Mucosa of rectum (tissue), 2 donors: Measurements from ENCODE around the gene TOX2.

ENCODE experiments used
- H3K27ac ChIP-seq, 2 donors: one replicate each; pipeline ENCODE4 v1.7.0; 2013; ENCODE audit warnings: inconsistent platforms in 2 of 2, low read depth in 2 of 2, low read length in 2 of 2
- H3K27me3 ChIP-seq, 2 donors: one replicate each; pipeline ENCODE4 v1.7.0; 2013; ENCODE audit warnings: low read length in 2 of 2; ENCODE audit not compliant: control insufficient read depth in 2 of 2, insufficient read depth in 2 of 2
- H3K36me3 ChIP-seq, 2 donors: one replicate each; pipeline ENCODE4 v1.7.0; 2013; ENCODE audit warnings: low read length in 2 of 2; ENCODE audit not compliant: control insufficient read depth in 2 of 2, insufficient read depth in 2 of 2
- H3K4me1 ChIP-seq, 2 donors: one replicate each; pipeline ENCODE4 v1.7.0; 2013; ENCODE audit warnings: low read length in 2 of 2, mild to moderate bottlenecking in 1 of 2; ENCODE audit not compliant: control insufficient read depth in 2 of 2, insufficient read depth in 2 of 2
- H3K4me3 ChIP-seq, 2 donors: one replicate each; pipeline ENCODE4 v1.7.0; 2013; ENCODE audit warnings: low read length in 2 of 2
- H3K9ac ChIP-seq, 2 donors: one replicate each; pipeline ENCODE4 v1.7.0; 2013; ENCODE audit warnings: low read length in 2 of 2, low read depth in 1 of 2, mild to moderate bottlenecking in 1 of 2
- H3K9me3 ChIP-seq, 2 donors: one replicate each; pipeline ENCODE4 v1.7.0; 2013; ENCODE audit warnings: low read length in 2 of 2; ENCODE audit not compliant: control insufficient read depth in 2 of 2
- donor health status: healthy.
- donor health status: Normal muscosa, but diverticular disease.

The TOX2 gene

DNA sequence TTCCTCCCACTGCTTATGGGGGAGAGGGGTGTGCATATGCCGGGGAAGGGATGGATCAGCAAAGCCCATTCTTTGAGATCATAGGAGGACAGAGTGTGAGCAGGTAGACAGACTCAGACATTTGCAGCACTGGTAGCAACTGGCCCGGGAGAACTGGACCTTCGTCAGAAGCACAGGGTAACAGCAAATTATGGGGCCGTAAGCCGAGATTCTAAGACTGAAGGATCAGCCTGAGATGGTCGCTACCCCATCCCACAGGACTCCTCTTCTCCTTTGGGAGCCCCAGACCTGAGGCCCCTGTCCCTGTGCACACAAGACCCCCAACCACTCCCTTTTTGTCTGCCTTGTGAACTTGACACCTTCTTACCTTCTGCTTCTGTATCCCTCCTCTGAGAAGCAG lies 106.5 kb downstream of the TOX2 start:
- Histone ChIP-seq H3K27ac (no peak overlapping the region), H3K9me3 (no peaks in the 10 kb centered on the region), H3K27me3 (no peaks in the 10 kb centered on the region), H3K4me1 (peaks cover 28 to 36% of the 10 kb centered on the region in 2 donors), H3K4me3 (no peak overlapping the region), H3K36me3 (no peaks in the 10 kb centered on the region), H3K9ac (no peak overlapping the region)

DNA sequence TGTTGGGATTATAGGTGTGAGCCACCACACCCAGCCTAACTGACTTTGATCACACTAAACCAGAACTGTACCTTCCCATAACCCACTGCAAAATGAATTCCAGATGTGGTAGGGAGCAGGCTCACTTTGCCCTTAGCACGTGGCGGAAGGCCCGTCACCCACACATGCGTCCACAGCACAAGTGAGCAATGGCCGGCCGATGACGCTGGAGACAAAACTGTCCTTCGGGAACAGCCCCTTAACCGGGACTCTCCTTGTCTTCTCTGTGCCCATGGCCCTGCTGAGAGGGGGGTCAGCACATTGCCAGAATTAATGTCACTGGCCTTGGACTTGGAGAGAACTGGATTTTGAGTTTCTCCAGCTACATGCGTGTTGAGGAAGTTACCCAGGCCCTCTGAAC lies 107.2 kb downstream of the TOX2 start:
- no peak overlapping the region for H3K9ac ChIP-seq
- no peaks in the 10 kb centered on the region for H3K27me3 ChIP-seq
- H3K36me3 ChIP-seq, result no peaks in the 10 kb centered on the region
- H3K27ac ChIP-seq, result no peak overlapping the region
- H3K4me3 ChIP-seq, result no peak overlapping the region
- H3K4me1 ChIP-seq, result peaks cover 26 to 32% of the 10 kb centered on the region in 2 donors
- H3K9me3 ChIP-seq, result no peaks in the 10 kb centered on the region

DNA sequence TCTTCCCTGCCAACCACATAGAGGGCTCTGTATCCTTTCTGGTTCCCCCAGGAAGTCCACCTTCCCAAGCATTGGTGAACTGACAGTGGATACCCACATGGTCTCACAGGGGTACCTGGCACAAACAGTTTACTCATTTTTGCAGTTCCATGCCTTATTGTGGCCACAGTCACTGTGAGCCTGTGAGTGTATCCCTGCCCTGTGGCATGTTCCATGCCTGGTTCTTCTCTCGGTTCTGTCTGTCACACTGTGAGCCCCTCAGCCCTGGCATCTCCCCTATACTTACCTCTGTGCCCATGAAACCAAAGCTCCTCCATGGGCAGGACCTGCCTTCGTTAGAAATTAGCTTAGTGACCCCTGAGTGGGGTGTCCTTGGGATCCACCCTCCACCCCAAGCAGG lies 107.8 kb downstream of the TOX2 start:
- no peaks in the 10 kb centered on the region for H3K36me3 ChIP-seq
- H3K9me3 ChIP-seq, result no peaks in the 10 kb centered on the region
- H3K4me3 ChIP-seq, result no peak overlapping the region
- H3K9ac ChIP-seq, result no peak overlapping the region
- no peak overlapping the region for H3K27ac ChIP-seq
- H3K27me3 ChIP-seq, result no peaks in the 10 kb centered on the region
- peaks cover 26 to 27% of the 10 kb centered on the region in 2 donors for H3K4me1 ChIP-seq

DNA sequence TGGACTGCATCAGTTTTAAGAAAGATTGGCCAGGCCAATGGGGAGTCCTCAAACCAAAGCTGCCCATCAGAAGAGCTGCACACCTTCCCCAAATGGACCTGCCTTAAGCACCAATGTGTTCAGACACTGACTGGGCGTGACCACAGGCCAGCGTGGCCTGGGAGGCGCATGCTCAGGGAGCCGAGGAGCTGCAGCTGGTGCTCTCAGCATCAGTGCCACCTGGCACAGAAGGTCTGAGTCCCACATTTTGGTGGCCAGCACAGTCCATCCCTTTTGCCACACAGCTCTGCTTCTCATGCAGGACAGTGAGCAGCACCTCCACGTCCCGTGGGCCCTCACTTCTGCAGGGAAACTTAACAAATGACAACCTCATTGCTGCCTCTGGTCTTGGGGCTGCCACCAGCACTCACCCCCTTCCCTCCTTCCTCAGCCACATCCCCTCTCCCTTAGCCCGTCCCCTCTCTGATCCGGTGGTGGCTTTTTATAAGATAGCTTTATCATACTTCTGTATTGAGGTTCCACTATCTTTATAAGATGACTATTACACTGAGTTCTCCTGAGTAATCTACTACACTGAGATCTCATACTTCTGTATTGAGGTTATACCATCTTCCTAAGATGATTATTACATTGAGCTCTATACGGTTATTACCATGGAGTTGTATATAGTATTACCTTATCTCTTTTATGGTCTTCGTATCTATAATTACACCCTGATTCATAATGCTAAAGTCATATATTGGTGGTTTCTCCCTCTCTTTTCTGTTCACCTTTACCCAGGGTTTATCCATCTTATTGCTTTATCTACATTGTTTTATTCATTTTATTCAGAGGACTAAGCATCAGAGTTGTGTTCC lies 109.1 kb downstream of the TOX2 start:
- Histone ChIP-seq H3K36me3 (no peaks in the 10 kb centered on the region), H3K9me3 (no peaks in the 10 kb centered on the region), H3K9ac (no peak overlapping the region)

GRCh38 chr20:44024820-44025580 lies 110.3 kb downstream of the TOX2 start:
- Histone ChIP-seq H3K4me1 (peaks cover 2 to 15% of the 10 kb centered on the region in 2 donors), H3K9ac (no peak overlapping the region), H3K27ac (no peak overlapping the region), H3K27me3 (no peaks in the 10 kb centered on the region), H3K36me3 (no peaks in the 10 kb centered on the region), H3K4me3 (no peak overlapping the region), H3K9me3 (no peaks in the 10 kb centered on the region)

More for the DNA sequence above, 109.1 kb downstream of the TOX2 start:
- Histone ChIP-seq H3K4me1 (peaks cover 14 to 25% of the 10 kb centered on the region in 2 donors), H3K27me3 (no peaks in the 10 kb centered on the region), H3K4me3 (no peak overlapping the region), H3K27ac (no peak overlapping the region)

DNA sequence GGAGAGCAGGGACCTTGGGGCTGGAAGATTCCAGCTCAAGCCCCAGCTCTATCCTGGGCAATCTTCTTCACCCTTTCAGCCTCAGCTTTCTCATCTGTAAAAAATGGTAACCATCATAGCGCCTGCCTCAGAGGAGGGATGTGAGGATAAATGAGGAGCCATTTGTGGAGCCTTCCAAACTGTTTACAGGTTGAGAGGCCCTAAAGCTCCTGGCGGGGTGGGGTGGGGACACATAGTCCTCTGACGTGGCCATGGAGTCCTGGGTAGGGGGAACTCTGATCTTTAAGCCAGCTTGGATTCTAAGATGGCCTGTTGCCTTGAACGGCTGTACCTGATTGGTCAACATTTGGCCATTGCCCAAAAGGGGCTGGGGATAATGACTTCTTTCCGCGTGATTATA lies 111.1 kb downstream of the TOX2 start:
- H3K9me3 ChIP-seq, result no peaks in the 10 kb centered on the region
- no peak overlapping the region for H3K27ac ChIP-seq
- H3K9ac ChIP-seq, result no peak overlapping the region

GRCh38 chr20:44026647-44027342 lies 112.1 kb downstream of the TOX2 start:
- H3K27me3 ChIP-seq, result no peaks in the 10 kb centered on the region
- peaks cover 0 to 11% of the 10 kb centered on the region in 2 donors for H3K4me1 ChIP-seq
- H3K27ac ChIP-seq, result no peak overlapping the region

More for the DNA sequence above, 111.1 kb downstream of the TOX2 start:
- H3K27me3 ChIP-seq, result no peaks in the 10 kb centered on the region
- no peak overlapping the region for H3K4me3 ChIP-seq
- H3K36me3 ChIP-seq, result no peaks in the 10 kb centered on the region
- peaks cover 0 to 11% of the 10 kb centered on the region in 2 donors for H3K4me1 ChIP-seq

DNA sequence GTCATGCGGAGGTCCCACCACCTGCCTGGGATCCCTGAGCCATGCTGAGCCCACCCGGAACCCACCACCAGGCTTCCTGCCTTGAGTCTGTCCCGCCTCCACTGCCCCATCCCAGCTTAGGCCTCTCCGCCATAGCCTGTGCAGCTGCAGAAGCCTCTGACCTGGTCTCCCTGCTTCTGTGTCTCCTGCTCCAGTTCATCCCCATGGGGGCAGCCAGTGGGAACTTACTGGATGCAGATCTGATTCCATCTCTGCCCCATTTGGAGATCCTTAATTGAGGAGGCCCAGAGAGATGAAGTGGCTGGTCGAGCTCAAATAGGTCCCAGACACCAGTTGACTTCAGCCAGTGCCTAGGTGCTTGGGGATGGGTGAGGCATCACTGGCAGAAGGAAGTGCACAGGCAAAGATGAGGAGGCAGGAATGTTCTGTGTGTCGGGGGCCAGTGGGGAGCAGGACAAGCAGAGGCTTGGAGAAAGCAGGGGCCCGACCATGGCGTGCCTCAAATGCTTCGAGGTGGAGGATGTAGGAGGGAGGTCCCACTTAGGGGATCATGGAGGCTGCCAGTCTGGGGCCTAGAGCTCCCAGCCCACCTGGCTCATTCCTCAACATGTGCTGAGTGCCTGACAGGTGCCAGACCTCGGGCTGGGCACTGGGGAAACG lies 112.8 kb downstream of the TOX2 start:
- Histone ChIP-seq H3K27ac (no peak overlapping the region), H3K9me3 (no peaks in the 10 kb centered on the region), H3K36me3 (no peaks in the 10 kb centered on the region), H3K4me3 (no peak overlapping the region), H3K9ac (no peak overlapping the region), H3K4me1 (peaks cover 0 to 11% of the 10 kb centered on the region in 2 donors), H3K27me3 (no peaks in the 10 kb centered on the region)

More at GRCh38 chr20:44026647-44027342, 112.1 kb downstream of the TOX2 start:
- no peaks in the 10 kb centered on the region for H3K9me3 ChIP-seq
- no peak overlapping the region for H3K4me3 ChIP-seq
- H3K9ac ChIP-seq, result no peak overlapping the region
- H3K36me3 ChIP-seq, result no peaks in the 10 kb centered on the region

DNA sequence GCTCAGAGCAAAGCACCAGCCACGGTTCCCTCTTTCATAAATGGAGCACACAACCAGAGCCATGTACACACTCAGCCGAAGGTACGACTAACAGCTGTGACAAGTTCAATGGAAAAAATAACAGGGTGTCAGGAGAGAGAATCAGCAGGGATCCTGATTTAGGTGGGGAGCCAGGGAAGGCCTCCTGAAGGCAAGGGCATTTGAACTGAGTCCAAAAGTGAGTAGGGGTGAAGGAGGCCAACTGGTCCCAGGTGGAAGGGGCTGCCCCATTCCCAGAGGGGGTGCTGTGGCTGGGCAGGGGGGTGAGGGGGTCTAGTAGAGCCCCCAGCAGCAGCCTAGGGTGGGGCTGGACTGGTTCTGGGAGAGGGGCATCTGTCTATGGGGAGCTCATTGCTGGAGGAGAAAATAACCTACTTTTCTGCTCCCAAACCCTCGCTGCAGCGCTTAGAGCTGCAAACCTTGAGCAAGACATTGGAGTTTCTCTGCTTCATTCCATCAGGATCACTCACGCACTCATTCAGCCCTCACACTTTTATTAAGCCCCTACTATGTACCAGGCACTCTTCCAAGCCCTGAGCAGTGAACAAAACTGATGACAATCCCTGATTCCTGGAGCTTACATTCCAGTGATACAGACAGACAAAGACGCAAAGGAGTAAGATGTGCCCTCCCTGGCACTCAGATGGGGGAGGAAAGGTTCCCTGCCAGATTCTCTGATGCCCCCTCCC lies 113.5 kb downstream of the TOX2 start:
- Histone ChIP-seq H3K4me3 (no peak overlapping the region), H3K9me3 (no peaks in the 10 kb centered on the region), H3K9ac (no peak overlapping the region), H3K27me3 (no peaks in the 10 kb centered on the region), H3K4me1 (peaks cover 0 to 10% of the 10 kb centered on the region in 2 donors), H3K36me3 (no peaks in the 10 kb centered on the region), H3K27ac (no peak overlapping the region)
